ENCODE results near the gene MDP1.
"Not testable (repeated sequence)": the region's sequence is repeated elsewhere in the genome, so short reads cannot be mapped to it uniquely, and the experiment has no call there.

MDP1 gene

GRCh38 chr14:24228902-24229301 is 13.0 kb upstream of the MDP1 start:
- Histone ChIP-seq H3K4me3 (replicated peaks; ENCODE audit: low read depth, low read length) (no peak overlapping the region), H3K36me3 (ENCODE audit: control insufficient read depth, insufficient read depth, low read length) (no peaks in the 10 kb centered on the region; the same call in 1 of the 2 replicates), H3K27me3 (replicated peaks; ENCODE audit: control insufficient read depth, insufficient read depth, low read length) (no peaks in the 10 kb centered on the region)
- no peak for DNase-seq (ENCODE audit: extremely low read depth, insufficient read length)
- no peak for TF ChIP-seq CTCF (IDR thresholded peaks at IDR 0.05; ENCODE audit: insufficient read depth, low read length, poor library complexity, severe bottlenecking)

GRCh38 chr14:24226473-24226872 is 10.6 kb upstream of the MDP1 start:
- Histone ChIP-seq H3K27me3 (replicated peaks; ENCODE audit: control insufficient read depth, insufficient read depth, low read length) (no peaks in the 10 kb centered on the region), H3K4me3 (replicated peaks; ENCODE audit: low read depth, low read length) (no peak overlapping the region), H3K36me3 (ENCODE audit: control insufficient read depth, insufficient read depth, low read length) (no peaks in the 10 kb centered on the region; the same call in 1 of the 2 replicates)
- no peak for DNase-seq (ENCODE audit: extremely low read depth, insufficient read length)
- TF ChIP-seq CTCF (IDR thresholded peaks at IDR 0.05; ENCODE audit: insufficient read depth, low read length, poor library complexity, severe bottlenecking), result no peak

GRCh38 chr14:24224618-24225071 is 8.8 kb upstream of the MDP1 start:
- H3K4me3 ChIP-seq (replicated peaks; ENCODE audit: low read depth, low read length), result no peak overlapping the region
- TF ChIP-seq CTCF (IDR thresholded peaks at IDR 0.05; ENCODE audit: insufficient read depth, low read length, poor library complexity, severe bottlenecking), result no peak
- H3K36me3 ChIP-seq (ENCODE audit: control insufficient read depth, insufficient read depth, low read length), result no peaks in the 10 kb centered on the region; the same call in 1 of the 2 replicates
- DNase-seq (ENCODE audit: extremely low read depth, insufficient read length), result no peak
- H3K27me3 ChIP-seq (replicated peaks; ENCODE audit: control insufficient read depth, insufficient read depth, low read length), result no peaks in the 10 kb centered on the region

- not testable (repeated sequence) for H3K4me3 ChIP-seq (replicated peaks; ENCODE audit: low read depth, low read length); H3K36me3 ChIP-seq (ENCODE audit: control insufficient read depth, insufficient read depth, low read length); DNase-seq (ENCODE audit: extremely low read depth, insufficient read length); H3K27me3 ChIP-seq (replicated peaks; ENCODE audit: control insufficient read depth, insufficient read depth, low read length)
These were observed 7.1 kb upstream of the MDP1 start for GRCh38 chr14:24222987-24223386.

GRCh38 chr14:24219521-24219920 is 3.7 kb upstream of the MDP1 start:
- no peak overlapping the region for H3K4me3 ChIP-seq (replicated peaks; ENCODE audit: low read depth, low read length)
- H3K36me3 ChIP-seq (ENCODE audit: control insufficient read depth, insufficient read depth, low read length), result peaks cover 3% of the 10 kb centered on the region; the same call in 1 of the 2 replicates
- TF ChIP-seq CTCF (IDR thresholded peaks at IDR 0.05; ENCODE audit: insufficient read depth, low read length, poor library complexity, severe bottlenecking), result no peak
- no peaks in the 10 kb centered on the region for H3K27me3 ChIP-seq (replicated peaks; ENCODE audit: control insufficient read depth, insufficient read depth, low read length)
- no peak for DNase-seq (ENCODE audit: extremely low read depth, insufficient read length)

GRCh38 chr14:24219080-24219479 is 3.2 kb upstream of the MDP1 start:
- H3K36me3 ChIP-seq (ENCODE audit: control insufficient read depth, insufficient read depth, low read length), result peaks cover 3% of the 10 kb centered on the region; the same call in 1 of the 2 replicates
- no peak for TF ChIP-seq CTCF (IDR thresholded peaks at IDR 0.05; ENCODE audit: insufficient read depth, low read length, poor library complexity, severe bottlenecking)

GRCh38 chr14:24216876-24217275 is 1.0 kb upstream of the MDP1 start:
- DNase-seq (ENCODE audit: extremely low read depth, insufficient read length); H3K27me3 ChIP-seq (replicated peaks; ENCODE audit: control insufficient read depth, insufficient read depth, low read length); H3K4me3 ChIP-seq (replicated peaks; ENCODE audit: low read depth, low read length); H3K36me3 ChIP-seq (ENCODE audit: control insufficient read depth, insufficient read depth, low read length): not testable (repeated sequence)

More at GRCh38 chr14:24219080-24219479, 3.2 kb upstream of the MDP1 start:
- DNase-seq (ENCODE audit: extremely low read depth, insufficient read length), result no peak
- Histone ChIP-seq H3K27me3 (replicated peaks; ENCODE audit: control insufficient read depth, insufficient read depth, low read length) (no peaks in the 10 kb centered on the region), H3K4me3 (replicated peaks; ENCODE audit: low read depth, low read length) (no peak overlapping the region)

Data from GM06990 (cell line).